Dermis microvascular lymphatic vessel endothelial cell (primary cell): ENCODE measurements around the gene FMNL2. TPM values are rescaled to one million over a fixed set of nuclear protein-coding genes. Genes with fewer than 3 reads are reported as not detected.

Source experiments
- DNase-seq, 2 donors: peaks; one replicate each; pipeline versions ENCODE4 v3.0.0 to v3.0.0-alpha.2; 2010; ENCODE audit warnings: low read depth in 2 of 2
- total RNA-seq: library from RNA; depleted of rRNA; stranded (reverse); fragments of >200 nt; gene quantifications from 2 replicates; pipeline ENCODE4 v1.2.1, GENCODE V29; 2014

The FMNL2 gene
- total RNA-seq, 1 donor from 2014 or later: 29.0 TPM

- DNase-seq: no peak
Observed at GRCh38 chr2:152492911-152493310, 157.9 kb downstream of the FMNL2 start.

- no peak for DNase-seq
Observed at GRCh38 chr2:152493417-152493816, 158.4 kb downstream of the FMNL2 start.

- peak in 1 of 2 donors; percentile 47 for DNase-seq
Observed at GRCh38 chr2:152493945-152494528, 159.1 kb downstream of the FMNL2 start.

- DNase-seq: no peak
Observed at GRCh38 chr2:152496371-152496770, 161.4 kb downstream of the FMNL2 start.

- no peak for DNase-seq
Observed at GRCh38 chr2:152497481-152498052, 162.6 kb downstream of the FMNL2 start.

GRCh38 chr2:152499331-152499816 lies 164.4 kb downstream of the FMNL2 start:
- DNase-seq: no peak

GRCh38 chr2:152499896-152500735 lies 165.1 kb downstream of the FMNL2 start:
- no peak for DNase-seq

GRCh38 chr2:152500772-152501171 lies 165.8 kb downstream of the FMNL2 start:
- no peak for DNase-seq

- no peak for DNase-seq
Observed at GRCh38 chr2:152501666-152502065, 166.7 kb downstream of the FMNL2 start.

- peak in 1 of 2 donors; percentile 31 for DNase-seq
Observed at GRCh38 chr2:152504618-152505017, 169.6 kb downstream of the FMNL2 start.

GRCh38 chr2:152505495-152505906 lies 170.5 kb downstream of the FMNL2 start:
- peak; percentile 36 to 92 for DNase-seq

- peak in 1 of 2 donors; percentile 76 for DNase-seq
Observed at GRCh38 chr2:152506843-152507242, 171.9 kb downstream of the FMNL2 start.

- no peak for DNase-seq
Observed at GRCh38 chr2:152507907-152508306, 172.9 kb downstream of the FMNL2 start.

- DNase-seq: peak in 1 of 2 donors; percentile 84
Observed at GRCh38 chr2:152508446-152508845, 173.5 kb downstream of the FMNL2 start.

GRCh38 chr2:152509772-152510491 lies 175.0 kb downstream of the FMNL2 start:
- no peak for DNase-seq

- no peak for DNase-seq
Observed at GRCh38 chr2:152510621-152511020, 175.6 kb downstream of the FMNL2 start.

GRCh38 chr2:152511981-152512380 lies 177.0 kb downstream of the FMNL2 start:
- DNase-seq: no peak

GRCh38 chr2:152513029-152513428 lies 178.1 kb downstream of the FMNL2 start:
- no peak for DNase-seq

GRCh38 chr2:152513681-152514080 lies 178.7 kb downstream of the FMNL2 start:
- peak; percentile 57 to 82 for DNase-seq

- no peak for DNase-seq
Observed at GRCh38 chr2:152518034-152518433, 183.1 kb downstream of the FMNL2 start.

GRCh38 chr2:152518641-152519580 lies 183.9 kb downstream of the FMNL2 start:
- no peak for DNase-seq
